ENCODE measurements around the gene PPP1R1A.

GRCh38 chr12:54631551-54631950 lies 43.1 kb upstream of the PPP1R1A start:
- no peak for TF ChIP-seq GATA2 (IDR thresholded peaks at IDR 0.05; ENCODE audit: low read depth, low read length)
- no peak for TF ChIP-seq GATA3 (IDR thresholded peaks at IDR 0.05; ENCODE audit: low read depth, low read length)
